ENCODE results near the gene ACSM6. TPM values are rescaled to one million over a fixed set of nuclear protein-coding genes. Genes with fewer than 3 reads are reported as not detected.

Gene ACSM6
- polyA plus RNA-seq, 1 of the 3 experiments (the other 2 are of a cell fraction): not detected

DNA sequence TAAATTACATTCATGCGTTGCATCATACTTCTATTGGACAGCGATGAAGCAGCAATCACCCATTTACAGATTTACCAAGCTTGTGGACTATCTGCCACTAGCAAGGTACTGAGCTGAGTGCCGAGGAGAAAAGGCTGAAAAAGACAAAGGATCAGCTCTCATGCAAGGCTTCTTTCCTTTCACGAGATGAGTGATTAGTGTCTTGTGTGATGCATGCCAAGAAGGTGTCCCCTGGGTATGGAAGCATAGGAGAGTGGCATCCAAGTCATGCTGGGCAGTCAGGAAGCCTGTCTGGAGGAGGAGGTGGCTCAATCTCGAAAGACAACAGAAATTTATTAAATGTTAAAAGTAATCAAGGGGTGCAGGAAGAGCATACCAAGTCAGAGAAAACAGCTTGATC is 40.9 kb downstream of the ACSM6 start:
- DNase-seq: no peak
- ChIA-PET POLR2A (no interaction called here), CTCF (interaction anchor here (1.3 to 4.2 kb wide), 5 partner anchors 8 to 139 kb away, joined by 4 to 24 read pairs (median 5); no protein-coding TSS in a partner anchor)
- Histone ChIP-seq H3K9me3 (no peaks in the 10 kb centered on the region), H4K20me1 (ENCODE audit: insufficient read depth) (no peaks in the 10 kb centered on the region), H3K9ac (no peak overlapping the region), H3K4me3 (ENCODE audit: low read depth in 2 of 2, low read length in 1 of 2) (no peak overlapping the region), H3F3A (replicated peaks; ENCODE audit: insufficient read depth) (peaks cover 27% of the 10 kb centered on the region), H3K27ac (ENCODE audit: low read depth in 2 of 2, low read length in 1 of 2) (peak overlapping the region in 1 of 2 experiments; percentile 71; a peak in 1 of 4 replicates), H3K4me2 (no peak overlapping the region), H3K9me2 (no peaks in the 10 kb centered on the region), H2AFZ (ENCODE audit: low read depth) (no peak overlapping the region), H3K4me1 (ENCODE audit: control insufficient read depth in 1 of 2, insufficient read depth in 2 of 2, low read depth in 1 of 2, low read length in 1 of 2) (peaks cover 5 to 8% of the 10 kb centered on the region in 2 experiments; a peak in 2 of 4 replicates), H3K27me3 (ENCODE audit: insufficient read depth) (no peaks in the 10 kb centered on the region), H3K36me3 (replicated peaks in 1 of 2; ENCODE audit: control insufficient read depth in 1 of 2, insufficient read depth in 2 of 2, low read length in 1 of 2) (peaks cover 0 to 6% of the 10 kb centered on the region in 2 experiments), H3K79me2 (ENCODE audit: insufficient read depth) (peaks cover 3% of the 10 kb centered on the region; the same call in 1 of the 2 replicates)
- TF ChIP-seq TAF1 (IDR thresholded peaks at IDR 0.05; ENCODE audit: borderline replicate concordance, low read depth, low read length) (no peak), EP300 (IDR thresholded peaks at IDR 0.05; ENCODE audit: borderline replicate concordance in 1 of 2, low read depth in 1 of 2, low read length in 1 of 2) (no peak), RCOR1 (IDR thresholded peaks at IDR 0.05; ENCODE audit: low read length) (no peak), MEF2A (IDR thresholded peaks at IDR 0.05; ENCODE audit: borderline replicate concordance, low read depth) (no peak), GABPA (IDR thresholded peaks at IDR 0.05; ENCODE audit: low read depth) (no peak), TCF12 (IDR thresholded peaks at IDR 0.05) (no peak), SMC3 (IDR thresholded peaks at IDR 0.05; ENCODE audit: low read depth, low read length) (no peak), TEAD4 (IDR thresholded peaks at IDR 0.05; ENCODE audit: borderline replicate concordance, insufficient read depth) (no peak), FOXM1 (IDR thresholded peaks at IDR 0.05; ENCODE audit: low read depth) (no peak), MXI1 (IDR thresholded peaks at IDR 0.05; ENCODE audit: low read depth, low read length) (no peak), GATA2 (CRISPR knock-in tag; IDR thresholded peaks at IDR 0.05) (no peak), RAD21 (IDR thresholded peaks at IDR 0.05; ENCODE audit: low read length) (no peak), CHD2 (IDR thresholded peaks at IDR 0.05; ENCODE audit: low read length, partially characterized antibody) (no peak)
- TF ChIP-seq, protein P1, sequence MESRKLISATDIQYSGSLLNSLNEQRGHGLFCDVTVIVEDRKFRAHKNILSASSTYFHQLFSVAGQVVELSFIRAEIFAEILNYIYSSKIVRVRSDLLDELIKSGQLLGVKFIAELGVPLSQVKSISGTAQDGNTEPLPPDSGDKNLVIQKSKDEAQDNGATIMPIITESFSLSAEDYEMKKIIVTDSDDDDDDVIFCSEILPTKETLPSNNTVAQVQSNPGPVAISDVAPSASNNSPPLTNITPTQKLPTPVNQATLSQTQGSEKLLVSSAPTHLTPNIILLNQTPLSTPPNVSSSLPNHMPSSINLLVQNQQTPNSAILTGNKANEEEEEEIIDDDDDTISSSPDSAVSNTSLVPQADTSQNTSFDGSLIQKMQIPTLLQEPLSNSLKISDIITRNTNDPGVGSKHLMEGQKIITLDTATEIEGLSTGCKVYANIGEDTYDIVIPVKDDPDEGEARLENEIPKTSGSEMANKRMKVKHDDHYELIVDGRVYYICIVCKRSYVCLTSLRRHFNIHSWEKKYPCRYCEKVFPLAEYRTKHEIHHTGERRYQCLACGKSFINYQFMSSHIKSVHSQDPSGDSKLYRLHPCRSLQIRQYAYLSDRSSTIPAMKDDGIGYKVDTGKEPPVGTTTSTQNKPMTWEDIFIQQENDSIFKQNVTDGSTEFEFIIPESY (IDR thresholded peaks at IDR 0.05; ENCODE audit: borderline replicate concordance, low read depth): no peak
- TF ChIP-seq, protein P2, sequence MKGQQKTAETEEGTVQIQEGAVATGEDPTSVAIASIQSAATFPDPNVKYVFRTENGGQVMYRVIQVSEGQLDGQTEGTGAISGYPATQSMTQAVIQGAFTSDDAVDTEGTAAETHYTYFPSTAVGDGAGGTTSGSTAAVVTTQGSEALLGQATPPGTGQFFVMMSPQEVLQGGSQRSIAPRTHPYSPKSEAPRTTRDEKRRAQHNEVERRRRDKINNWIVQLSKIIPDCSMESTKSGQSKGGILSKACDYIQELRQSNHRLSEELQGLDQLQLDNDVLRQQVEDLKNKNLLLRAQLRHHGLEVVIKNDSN (IDR thresholded peaks at IDR 0.05; ENCODE audit: borderline replicate concordance, low read depth): no peak
- TF ChIP-seq, protein P3, sequence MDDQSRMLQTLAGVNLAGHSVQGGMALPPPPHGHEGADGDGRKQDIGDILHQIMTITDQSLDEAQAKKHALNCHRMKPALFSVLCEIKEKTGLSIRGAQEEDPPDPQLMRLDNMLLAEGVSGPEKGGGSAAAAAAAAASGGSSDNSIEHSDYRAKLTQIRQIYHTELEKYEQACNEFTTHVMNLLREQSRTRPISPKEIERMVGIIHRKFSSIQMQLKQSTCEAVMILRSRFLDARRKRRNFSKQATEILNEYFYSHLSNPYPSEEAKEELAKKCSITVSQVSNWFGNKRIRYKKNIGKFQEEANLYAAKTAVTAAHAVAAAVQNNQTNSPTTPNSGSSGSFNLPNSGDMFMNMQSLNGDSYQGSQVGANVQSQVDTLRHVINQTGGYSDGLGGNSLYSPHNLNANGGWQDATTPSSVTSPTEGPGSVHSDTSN (IDR thresholded peaks at IDR 0.05): no peak
- TF ChIP-seq, protein P4, sequence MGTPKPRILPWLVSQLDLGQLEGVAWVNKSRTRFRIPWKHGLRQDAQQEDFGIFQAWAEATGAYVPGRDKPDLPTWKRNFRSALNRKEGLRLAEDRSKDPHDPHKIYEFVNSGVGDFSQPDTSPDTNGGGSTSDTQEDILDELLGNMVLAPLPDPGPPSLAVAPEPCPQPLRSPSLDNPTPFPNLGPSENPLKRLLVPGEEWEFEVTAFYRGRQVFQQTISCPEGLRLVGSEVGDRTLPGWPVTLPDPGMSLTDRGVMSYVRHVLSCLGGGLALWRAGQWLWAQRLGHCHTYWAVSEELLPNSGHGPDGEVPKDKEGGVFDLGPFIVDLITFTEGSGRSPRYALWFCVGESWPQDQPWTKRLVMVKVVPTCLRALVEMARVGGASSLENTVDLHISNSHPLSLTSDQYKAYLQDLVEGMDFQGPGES (IDR thresholded peaks at IDR 0.05; ENCODE audit: low read depth, low read length): no peak
- TF ChIP-seq, protein P5, sequence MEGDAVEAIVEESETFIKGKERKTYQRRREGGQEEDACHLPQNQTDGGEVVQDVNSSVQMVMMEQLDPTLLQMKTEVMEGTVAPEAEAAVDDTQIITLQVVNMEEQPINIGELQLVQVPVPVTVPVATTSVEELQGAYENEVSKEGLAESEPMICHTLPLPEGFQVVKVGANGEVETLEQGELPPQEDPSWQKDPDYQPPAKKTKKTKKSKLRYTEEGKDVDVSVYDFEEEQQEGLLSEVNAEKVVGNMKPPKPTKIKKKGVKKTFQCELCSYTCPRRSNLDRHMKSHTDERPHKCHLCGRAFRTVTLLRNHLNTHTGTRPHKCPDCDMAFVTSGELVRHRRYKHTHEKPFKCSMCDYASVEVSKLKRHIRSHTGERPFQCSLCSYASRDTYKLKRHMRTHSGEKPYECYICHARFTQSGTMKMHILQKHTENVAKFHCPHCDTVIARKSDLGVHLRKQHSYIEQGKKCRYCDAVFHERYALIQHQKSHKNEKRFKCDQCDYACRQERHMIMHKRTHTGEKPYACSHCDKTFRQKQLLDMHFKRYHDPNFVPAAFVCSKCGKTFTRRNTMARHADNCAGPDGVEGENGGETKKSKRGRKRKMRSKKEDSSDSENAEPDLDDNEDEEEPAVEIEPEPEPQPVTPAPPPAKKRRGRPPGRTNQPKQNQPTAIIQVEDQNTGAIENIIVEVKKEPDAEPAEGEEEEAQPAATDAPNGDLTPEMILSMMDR (IDR thresholded peaks at IDR 0.05): no peak
- WGBS (ENCODE audit: low lambda C conversion rate): 85% methylated on average over 5 of the region's 5 CpGs
